Measurements from ENCODE around the gene BCORL1. TPM values are rescaled to one million over a fixed set of nuclear protein-coding genes. Genes with fewer than 3 reads are reported as not detected.
A peak's percentile ranks its signal among the peaks of the same experiment; 100 is the strongest.

Gene BCORL1
- total RNA-seq, 1 experiment from 2014 or later: 2.5 TPM

GRCh38 chrX:130095249-130096030 is 113.0 kb downstream of the BCORL1 start:
- no peak for DNase-seq
- Histone ChIP-seq H3K27me3 (ENCODE audit: control insufficient read depth, insufficient read depth, low read length) (no peaks in the 10 kb centered on the region), H3K36me3 (replicated peaks; ENCODE audit: control insufficient read depth, insufficient read depth, low read length) (no peaks in the 10 kb centered on the region), H3K4me3 (ENCODE audit: insufficient read depth, low read depth, low read length) (no peak overlapping the region)

- Histone ChIP-seq H3K27me3 (ENCODE audit: control insufficient read depth, insufficient read depth, low read length) (no peaks in the 10 kb centered on the region), H3K36me3 (replicated peaks; ENCODE audit: control insufficient read depth, insufficient read depth, low read length) (no peaks in the 10 kb centered on the region), H3K4me3 (ENCODE audit: insufficient read depth, low read depth, low read length) (no peak overlapping the region)
- peak; percentile 77 for DNase-seq
These were observed 115.2 kb downstream of the BCORL1 start for GRCh38 chrX:130097507-130098209.

DNA sequence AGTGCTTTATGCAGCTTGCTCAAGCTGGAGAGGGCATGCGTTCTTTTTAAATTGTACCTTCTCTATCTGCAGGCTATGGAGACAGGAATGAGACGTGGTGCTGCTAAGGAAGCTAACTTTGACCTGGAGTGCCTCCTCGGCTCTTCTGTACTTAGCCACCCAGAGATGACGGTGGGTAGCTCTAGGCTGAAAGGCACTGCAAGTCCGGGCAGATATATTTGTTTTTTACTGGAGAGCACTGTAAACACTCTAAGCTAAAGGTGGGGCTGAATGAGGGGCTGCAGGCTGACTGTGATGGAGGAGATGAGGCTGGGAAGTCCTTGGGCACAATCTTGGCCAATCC is 115.7 kb downstream of the BCORL1 start:
- no peak for DNase-seq
- Histone ChIP-seq H3K36me3 (replicated peaks; ENCODE audit: control insufficient read depth, insufficient read depth, low read length) (no peaks in the 10 kb centered on the region), H3K27me3 (ENCODE audit: control insufficient read depth, insufficient read depth, low read length) (no peaks in the 10 kb centered on the region), H3K4me3 (ENCODE audit: insufficient read depth, low read depth, low read length) (no peak overlapping the region)

- H3K4me3 ChIP-seq (ENCODE audit: insufficient read depth, low read depth, low read length): no peak overlapping the region
- no peaks in the 10 kb centered on the region for H3K27me3 ChIP-seq (ENCODE audit: control insufficient read depth, insufficient read depth, low read length)
- H3K36me3 ChIP-seq (replicated peaks; ENCODE audit: control insufficient read depth, insufficient read depth, low read length): no peaks in the 10 kb centered on the region
- no peak for DNase-seq
These were observed 117.7 kb downstream of the BCORL1 start for GRCh38 chrX:130100180-130100579.

GRCh38 chrX:130103605-130104004 is 121.2 kb downstream of the BCORL1 start:
- no peak for DNase-seq
- Histone ChIP-seq H3K4me3 (ENCODE audit: insufficient read depth, low read depth, low read length) (no peak overlapping the region), H3K27me3 (ENCODE audit: control insufficient read depth, insufficient read depth, low read length) (peaks cover 3% of the 10 kb centered on the region; the same call in 1 of the 2 replicates), H3K36me3 (replicated peaks; ENCODE audit: control insufficient read depth, insufficient read depth, low read length) (no peaks in the 10 kb centered on the region)

- no peak for DNase-seq
- peaks cover 18% of the 10 kb centered on the region for H3K27me3 ChIP-seq (ENCODE audit: control insufficient read depth, insufficient read depth, low read length)
- H3K36me3 ChIP-seq (replicated peaks; ENCODE audit: control insufficient read depth, insufficient read depth, low read length): no peaks in the 10 kb centered on the region
- H3K4me3 ChIP-seq (ENCODE audit: insufficient read depth, low read depth, low read length): no peak overlapping the region
These were observed 122.8 kb downstream of the BCORL1 start for GRCh38 chrX:130105244-130105643.

GRCh38 chrX:130106071-130106470 is 123.6 kb downstream of the BCORL1 start:
- H3K4me3 ChIP-seq (ENCODE audit: insufficient read depth, low read depth, low read length): no peak overlapping the region
- peaks cover 20% of the 10 kb centered on the region for H3K27me3 ChIP-seq (ENCODE audit: control insufficient read depth, insufficient read depth, low read length)
- H3K36me3 ChIP-seq (replicated peaks; ENCODE audit: control insufficient read depth, insufficient read depth, low read length): no peaks in the 10 kb centered on the region
- DNase-seq: no peak

Other genes with a start within 250 kb of the BCORL1 start
- gene XPNPEP2, start 243.7 kb upstream of the BCORL1 start, total RNA-seq (2014; rRNA removed; shearing (Covaris generic)): 0.10 and 0.52 TPM in 2 replicates
- gene SASH3, start 202.7 kb upstream of the BCORL1 start, total RNA-seq (2014; rRNA removed; shearing (Covaris generic)): not detected in 2 replicates
- gene ZDHHC9, start 138.7 kb upstream of the BCORL1 start, total RNA-seq (2014; rRNA removed; shearing (Covaris generic)): 44.2 and 48.7 TPM in 2 replicates
- gene UTP14A, start 76.5 kb upstream of the BCORL1 start, total RNA-seq (2014; rRNA removed; shearing (Covaris generic)): 16.2 and 16.3 TPM in 2 replicates
- gene ELF4, start 127.9 kb downstream of the BCORL1 start, total RNA-seq (2014; rRNA removed; shearing (Covaris generic)): 3.7 and 4.3 TPM in 2 replicates
- gene AIFM1, start 183.2 kb downstream of the BCORL1 start, total RNA-seq (2014; rRNA removed; shearing (Covaris generic)): 59.4 and 65.7 TPM in 2 replicates
- 0.81 TPM in 1 of 2 replicates, not detected in the other for gene RAB33A, start 189.3 kb downstream of the BCORL1 start, total RNA-seq (2014; rRNA removed; shearing (Covaris generic))

All from H7 (cell line).